SK-N-MC (cell line): Measurements from ENCODE around the gene RELL2.

Experiments used
- EZH2 ChIP-seq: fragments of 200-600 bp; sonication (generic); IDR thresholded peaks from one replicate; pipeline ENCODE4 v1.6.1; 2017; ENCODE audit warnings: antibody characterized with exemption
- POLR2AphosphoS5 ChIP-seq: IDR thresholded peaks from 2 replicates; pipeline ENCODE4 v1.6.1; 2012; ENCODE audit warnings: mild to moderate bottlenecking, low read depth, low read length, borderline replicate concordance

GRCh38 chr5:141654298-141654697 lies 17.5 kb downstream of the RELL2 start:
- TF ChIP-seq EZH2 (no peak), POLR2AphosphoS5 (no peak)
